NCI-H748 (cell line): Measurements from ENCODE around the gene POU2F3.

ENCODE experiments used
- DNase-seq: peaks from one replicate; lab custom pipeline; 2025; ENCODE audit not compliant: unreplicated experiment; lab: John Stamatoyannopoulos, UW

Gene POU2F3

GRCh38 chr11:120281143-120281795, 41.3 kb downstream of the POU2F3 start:
- no peak for DNase-seq

DNA sequence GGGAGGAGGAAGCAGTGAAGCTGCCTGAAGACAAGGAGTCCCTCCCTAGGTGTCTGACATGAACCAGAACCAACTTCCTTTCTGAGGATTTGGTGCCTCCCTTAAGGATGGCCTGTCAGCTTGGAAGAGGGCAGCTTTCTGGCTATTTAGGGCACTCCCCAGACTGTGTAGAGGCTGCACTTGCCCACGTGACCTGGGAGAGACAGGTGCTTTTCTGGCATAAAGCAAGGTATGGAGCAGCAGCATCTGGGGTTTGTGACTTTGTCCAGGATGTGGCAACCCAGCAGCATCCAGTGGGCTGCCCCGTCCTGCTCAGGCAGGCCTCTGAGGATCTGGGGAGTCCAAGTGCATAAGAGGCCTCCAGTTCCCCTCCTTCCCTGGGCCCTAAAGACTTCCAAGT, 43.2 kb downstream of the POU2F3 start:
- no peak for DNase-seq

GRCh38 chr11:120284272-120284671, 44.3 kb downstream of the POU2F3 start:
- DNase-seq = no peak

DNA sequence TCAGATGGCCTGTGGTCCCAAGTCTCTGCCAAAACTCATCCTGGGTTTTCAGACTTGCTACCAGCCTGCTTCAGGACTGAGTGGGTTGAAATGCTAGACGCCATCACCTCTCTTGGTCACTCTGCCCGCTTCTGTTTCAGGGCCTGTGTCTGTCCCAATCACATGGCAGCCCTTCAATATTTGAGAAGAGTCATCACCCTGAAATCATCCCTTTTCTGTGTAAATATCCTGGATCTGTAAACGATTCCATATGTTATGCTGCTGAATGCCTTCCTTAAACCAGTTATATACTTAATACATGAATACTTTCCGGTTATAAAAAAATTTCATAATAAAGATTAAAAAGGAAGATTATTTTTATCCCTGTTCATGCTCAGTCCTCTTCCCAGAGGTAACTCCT, 45.3 kb downstream of the POU2F3 start:
- no peak for DNase-seq

DNA sequence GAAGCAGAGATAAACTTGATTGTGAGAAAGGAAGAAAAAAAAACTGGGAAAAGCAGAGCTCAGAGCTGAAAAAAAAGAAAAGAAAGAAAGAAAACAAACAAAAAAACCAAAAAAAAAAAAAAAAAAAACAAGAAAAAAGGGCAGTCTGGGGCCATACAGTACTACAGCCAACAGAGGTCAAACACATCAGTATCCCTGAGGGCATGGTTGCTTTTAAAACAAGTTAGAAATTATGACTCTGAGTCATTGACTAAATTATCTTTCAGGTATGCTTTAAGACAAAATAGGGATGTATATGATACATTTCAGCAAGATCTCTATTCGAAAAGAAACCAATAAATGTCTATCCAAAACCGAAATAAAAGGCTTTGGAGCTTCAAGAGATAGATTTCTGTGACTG, 48.1 kb downstream of the POU2F3 start:
- no peak for DNase-seq

DNA sequence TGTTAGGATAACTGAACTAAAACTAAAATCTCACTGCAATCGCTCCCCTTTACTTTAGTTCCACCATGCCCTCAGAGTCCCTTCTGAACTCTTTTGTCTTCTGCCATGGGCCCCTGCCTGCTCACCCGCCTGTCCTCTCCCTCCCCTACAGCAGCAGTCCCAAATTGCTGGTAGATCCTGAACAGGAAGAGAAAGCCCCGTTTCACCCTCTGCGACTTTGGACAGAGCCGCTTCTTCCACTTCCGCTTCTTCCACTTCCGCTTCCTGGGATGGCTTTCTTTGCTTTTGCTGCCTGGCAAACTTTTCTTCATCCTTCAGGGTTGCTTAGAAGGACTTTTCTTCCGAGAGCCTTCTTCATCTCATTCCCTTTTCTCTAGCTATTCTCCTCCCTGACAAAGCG, 49.5 kb downstream of the POU2F3 start:
- no peak for DNase-seq

DNA sequence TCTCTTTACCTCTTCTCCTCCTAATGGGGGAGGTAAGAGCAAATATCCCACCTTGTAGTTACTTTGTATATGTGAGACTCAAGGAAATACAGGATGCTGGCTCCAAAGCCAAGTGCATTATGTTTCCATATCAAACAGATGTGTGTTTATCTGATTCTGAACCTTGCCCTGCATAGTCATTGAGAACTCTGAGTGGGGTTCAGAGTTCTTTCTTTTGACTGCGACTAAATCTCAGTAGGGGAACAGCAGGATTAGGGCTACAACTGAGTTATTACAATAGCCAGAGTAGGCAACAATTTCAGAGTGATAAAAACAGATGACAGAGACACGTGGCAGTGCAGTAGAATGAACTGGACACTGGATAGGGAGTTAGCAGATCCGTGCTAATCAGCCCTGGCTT, 51.0 kb downstream of the POU2F3 start:
- no peak for DNase-seq

DNA sequence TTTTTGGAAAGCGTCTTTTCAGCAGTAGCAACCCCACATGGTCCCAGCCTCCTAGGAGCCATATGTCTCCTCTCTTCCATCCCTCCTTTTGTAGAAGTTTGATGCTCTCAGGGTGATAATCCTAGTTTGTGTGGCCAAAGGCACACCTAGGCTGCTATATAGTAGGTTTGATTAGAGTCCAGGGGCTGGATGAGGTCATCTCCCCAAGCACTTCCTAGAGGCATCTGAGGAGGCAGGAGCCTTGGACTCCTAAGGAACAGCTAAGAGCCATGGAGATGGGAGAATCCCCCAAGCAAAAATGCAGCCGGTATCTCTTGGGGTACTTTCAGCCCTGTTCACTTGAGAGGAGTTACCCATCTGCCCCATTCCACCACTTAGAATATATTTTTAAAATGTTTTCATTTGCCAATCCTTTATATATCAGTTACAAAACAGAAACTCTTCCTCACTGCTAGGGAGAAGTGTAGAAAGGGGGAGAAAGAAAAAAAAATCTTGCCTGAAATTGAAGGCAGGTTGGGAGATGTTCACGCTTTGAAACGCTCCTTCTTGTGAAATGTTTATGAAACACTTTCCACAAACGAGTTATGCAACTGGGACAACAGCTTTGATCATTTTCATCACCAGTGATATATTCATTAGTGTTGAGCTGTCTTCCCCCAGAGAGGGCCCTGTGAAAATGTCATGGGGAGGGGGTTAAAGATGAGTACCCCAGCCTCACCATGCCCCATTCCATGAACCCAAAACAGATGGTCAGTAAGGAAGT, 53.3 kb downstream of the POU2F3 start:
- no peak for DNase-seq

DNA sequence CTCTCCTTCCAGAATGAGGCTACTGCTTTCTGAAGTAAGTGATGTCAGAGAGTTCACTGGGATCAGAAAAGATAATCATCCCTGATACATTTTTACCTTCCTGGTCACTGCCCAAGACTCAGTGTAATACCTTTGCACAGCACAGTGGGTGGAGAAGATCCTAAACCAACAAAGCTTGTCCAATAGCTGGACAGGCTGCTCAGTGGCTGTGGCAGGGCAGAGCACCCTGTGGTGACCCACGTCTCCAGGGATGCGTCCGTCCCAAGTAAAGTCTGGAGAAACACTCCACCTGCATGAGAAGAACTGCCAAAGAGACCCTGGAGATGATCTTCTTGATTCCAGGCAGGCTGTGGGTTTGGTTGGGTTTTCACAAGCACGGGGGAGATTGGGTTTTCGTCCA, 54.2 kb downstream of the POU2F3 start:
- DNase-seq = no peak

DNA sequence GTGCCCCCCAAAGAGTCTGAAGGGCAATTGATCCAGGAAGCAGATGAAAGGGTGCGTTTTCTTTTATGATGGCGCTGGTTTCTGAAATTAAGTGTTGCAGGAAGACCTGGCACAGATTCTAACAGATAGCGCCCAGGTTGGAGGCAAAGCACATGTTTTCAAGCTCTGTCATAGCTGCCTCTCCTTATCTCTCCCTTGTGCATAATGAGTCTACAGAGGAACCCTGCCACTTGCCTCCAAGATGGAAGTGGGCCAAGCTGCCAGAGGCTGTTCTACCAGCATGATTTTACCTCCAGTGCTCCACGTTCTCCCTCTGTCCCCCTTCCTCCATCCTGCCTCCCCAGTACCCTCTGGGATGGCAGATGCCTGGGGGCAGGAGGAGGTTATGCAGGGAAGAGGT, 55.2 kb downstream of the POU2F3 start:
- no peak for DNase-seq

DNA sequence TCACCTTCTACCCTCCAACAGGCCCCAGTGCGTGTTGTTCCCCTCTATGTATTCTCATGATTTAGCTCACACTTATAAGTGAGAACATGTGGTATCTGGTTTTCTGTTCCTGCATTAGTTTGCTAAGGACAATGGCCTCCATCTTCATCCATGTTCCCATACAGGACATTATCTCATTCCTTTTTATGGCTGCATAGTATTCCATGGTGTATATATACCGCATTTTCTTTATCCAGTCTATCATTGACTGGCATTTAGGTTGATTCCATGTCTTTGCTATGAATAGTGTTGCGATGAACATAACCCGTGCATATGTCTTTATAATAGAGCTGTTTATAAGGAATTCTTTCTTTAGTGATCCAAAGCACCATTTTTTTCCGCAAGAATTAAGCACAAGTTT, 56.6 kb downstream of the POU2F3 start:
- DNase-seq = no peak

GRCh38 chr11:120298461-120298860, 58.5 kb downstream of the POU2F3 start:
- DNase-seq = no peak

DNA sequence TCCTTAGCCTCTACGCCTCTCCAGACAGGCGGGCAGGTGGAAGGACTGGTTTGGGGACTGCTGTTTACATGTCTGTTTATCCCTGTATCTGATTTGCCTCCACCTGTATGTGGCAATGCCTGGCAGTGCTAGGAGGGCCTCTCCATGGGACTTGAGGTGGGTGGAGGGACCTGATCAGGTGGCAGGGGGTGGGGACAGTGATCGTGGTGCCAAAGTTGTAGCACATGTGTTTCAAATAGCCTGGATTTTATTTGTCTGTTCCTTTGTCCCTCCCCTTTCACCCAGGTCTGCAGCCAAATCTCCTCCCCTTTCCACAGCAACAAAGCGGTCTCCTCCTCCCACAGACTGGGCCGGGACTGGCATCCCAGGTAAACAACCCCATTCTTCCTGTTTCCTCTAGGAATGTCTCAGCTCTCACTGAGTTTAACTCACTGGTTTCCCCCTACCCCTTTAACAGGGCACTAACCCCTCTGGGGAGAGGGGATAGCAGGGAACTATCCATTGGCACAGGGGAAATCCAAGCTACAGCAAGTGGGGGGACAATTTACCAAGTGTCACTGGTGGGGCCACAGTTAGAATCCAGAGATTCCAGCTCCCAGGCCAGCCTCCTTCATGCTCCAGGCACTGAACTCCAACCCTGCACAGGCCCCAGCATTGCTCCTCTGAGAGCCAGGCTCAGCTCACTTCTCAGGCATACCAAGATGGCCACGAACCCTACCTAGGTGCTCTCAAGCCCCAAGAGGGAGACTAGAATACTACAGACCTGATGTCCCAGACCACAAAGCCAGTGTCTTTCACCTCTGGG, 62.3 kb downstream of the POU2F3 start:
- DNase-seq = no peak

GRCh38 chr11:120303004-120303637, 63.2 kb downstream of the POU2F3 start:
- no peak for DNase-seq

- DNase-seq = no peak
These were observed 64.6 kb downstream of the POU2F3 start for GRCh38 chr11:120304526-120304925.

GRCh38 chr11:120305286-120305685, 65.3 kb downstream of the POU2F3 start:
- DNase-seq = no peak

DNA sequence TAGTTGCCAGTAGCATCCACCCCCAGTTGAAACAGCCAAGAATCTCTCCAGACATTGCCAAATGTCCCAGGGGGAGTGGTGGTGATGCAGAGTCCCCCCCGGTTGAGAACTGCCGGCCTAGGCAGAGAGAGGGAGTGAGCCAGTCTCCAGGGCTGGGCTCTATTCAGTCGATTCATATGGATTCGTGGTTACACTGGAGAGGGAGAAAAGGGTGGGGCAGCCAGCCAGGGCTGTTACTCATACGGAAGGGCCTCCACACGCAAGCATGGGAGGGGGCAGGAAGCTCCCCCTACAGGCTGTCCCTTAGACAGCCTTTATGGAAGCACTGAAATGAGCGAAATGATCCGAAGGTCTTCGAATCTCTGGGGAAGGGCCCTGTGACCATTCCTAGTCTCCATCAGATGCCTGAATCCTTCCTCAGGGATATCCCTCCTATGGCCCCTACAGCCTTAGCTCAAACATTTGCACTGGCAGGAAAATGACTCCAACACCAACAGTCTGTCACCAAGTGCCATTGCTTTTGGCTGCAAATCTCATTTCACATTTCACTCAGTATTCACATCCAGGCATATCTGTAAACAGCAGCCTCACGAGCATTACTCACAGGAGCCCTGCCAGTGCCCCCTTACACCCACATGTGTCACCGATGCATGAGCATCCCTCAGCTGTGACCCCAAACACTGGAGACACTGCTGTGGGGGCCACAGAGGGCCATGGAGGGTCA, 66.7 kb downstream of the POU2F3 start:
- DNase-seq = no peak

- DNase-seq = no peak
These were observed 67.5 kb downstream of the POU2F3 start for GRCh38 chr11:120307476-120307875.

GRCh38 chr11:120308081-120308480, 68.1 kb downstream of the POU2F3 start:
- DNase-seq = no peak

- peak; percentile 14 for DNase-seq
These were observed 70.9 kb downstream of the POU2F3 start for GRCh38 chr11:120310870-120311269.

DNA sequence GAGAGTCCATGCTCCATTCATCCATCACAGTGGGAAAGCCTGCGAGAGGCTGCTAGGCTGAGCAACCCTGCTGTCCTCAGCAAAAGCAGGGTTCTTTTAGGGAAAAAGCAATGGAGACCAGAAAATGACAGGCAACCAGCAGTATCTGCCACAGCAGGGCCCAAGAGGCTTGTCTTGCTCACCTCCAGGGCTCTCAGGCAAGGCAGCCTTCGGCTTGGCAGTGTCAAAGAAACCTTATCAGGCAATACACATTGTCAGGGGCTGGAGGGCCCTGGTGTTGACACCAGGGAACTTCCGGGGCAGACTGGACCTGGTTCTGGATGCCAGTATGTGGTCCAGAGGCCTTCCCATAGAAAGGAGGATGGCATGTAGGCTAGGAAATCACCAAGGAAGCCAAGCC, 74.9 kb downstream of the POU2F3 start:
- no peak for DNase-seq
